ENCODE data around the gene ALG12. TPM values are rescaled to one million over a fixed set of nuclear protein-coding genes. Genes with fewer than 3 reads are reported as not detected.

ALG12 gene
- total and polyA plus RNA-seq, 2 of the 13 experiments (the other 11 are each of a cell fraction or from before 2014, with no cell fraction given) = 7.8 to 15.8 TPM

DNA sequence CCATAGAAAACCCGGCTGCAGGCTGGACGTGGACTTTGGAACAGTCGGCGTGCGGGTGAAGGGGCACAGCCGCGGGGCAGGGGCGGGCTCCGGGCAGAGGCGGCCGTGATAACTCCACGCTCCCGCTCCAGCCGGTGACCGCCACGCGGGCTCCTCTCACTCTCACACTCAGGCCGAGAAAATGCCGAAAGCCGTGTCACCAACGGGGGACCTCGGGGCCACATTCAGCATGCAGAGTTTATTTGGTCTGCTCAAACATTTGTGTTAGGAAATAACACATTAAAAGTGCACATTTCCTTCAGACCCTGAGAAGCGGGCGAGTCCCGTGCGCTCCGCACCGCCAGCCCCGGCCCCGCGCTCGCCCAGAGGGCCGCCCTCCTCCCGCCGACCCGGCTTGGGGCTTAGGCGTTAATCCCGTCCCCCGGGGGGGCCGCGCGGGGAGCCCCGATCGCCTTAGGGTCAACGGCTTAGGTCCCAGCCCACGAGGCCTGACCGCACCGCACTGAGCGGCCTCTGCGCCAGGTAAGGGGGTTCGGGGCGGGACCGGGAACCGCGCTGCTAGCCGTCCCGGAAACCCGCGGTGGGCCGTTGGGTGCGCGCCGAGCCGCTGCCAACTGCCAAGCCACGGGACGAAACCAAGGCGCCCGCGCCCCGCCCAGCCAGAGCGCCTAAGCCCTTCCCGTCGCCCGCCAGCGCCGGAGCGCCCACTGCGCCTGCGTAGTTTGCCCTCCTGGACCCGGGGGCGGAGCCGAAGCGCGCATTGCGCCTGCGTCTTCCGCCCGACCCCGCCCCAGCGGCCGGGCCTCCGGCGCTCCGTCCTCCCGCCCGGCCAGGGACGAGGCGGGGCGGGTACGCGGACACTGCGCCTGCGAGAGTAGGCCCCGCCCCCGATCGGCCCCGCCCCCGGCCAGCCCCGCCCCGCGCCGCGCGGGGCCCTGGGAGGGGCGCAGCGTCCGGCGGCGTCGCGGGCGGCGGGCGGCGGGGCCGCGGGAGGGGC, 65.0 kb downstream of the ALG12 start, which contains the start of gene ZBED4 (continued):
- TF ChIP-seq, protein P1, sequence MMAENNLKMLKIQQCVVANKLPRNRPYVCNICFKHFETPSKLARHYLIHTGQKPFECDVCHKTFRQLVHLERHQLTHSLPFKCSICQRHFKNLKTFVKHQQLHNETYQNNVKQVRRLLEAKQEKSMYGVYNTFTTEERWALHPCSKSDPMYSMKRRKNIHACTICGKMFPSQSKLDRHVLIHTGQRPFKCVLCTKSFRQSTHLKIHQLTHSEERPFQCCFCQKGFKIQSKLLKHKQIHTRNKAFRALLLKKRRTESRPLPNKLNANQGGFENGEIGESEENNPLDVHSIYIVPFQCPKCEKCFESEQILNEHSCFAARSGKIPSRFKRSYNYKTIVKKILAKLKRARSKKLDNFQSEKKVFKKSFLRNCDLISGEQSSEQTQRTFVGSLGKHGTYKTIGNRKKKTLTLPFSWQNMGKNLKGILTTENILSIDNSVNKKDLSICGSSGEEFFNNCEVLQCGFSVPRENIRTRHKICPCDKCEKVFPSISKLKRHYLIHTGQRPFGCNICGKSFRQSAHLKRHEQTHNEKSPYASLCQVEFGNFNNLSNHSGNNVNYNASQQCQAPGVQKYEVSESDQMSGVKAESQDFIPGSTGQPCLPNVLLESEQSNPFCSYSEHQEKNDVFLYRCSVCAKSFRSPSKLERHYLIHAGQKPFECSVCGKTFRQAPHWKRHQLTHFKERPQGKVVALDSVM (CRISPR knock-in tag; IDR thresholded peaks at IDR 0.05) = no peak
- TF ChIP-seq SATB2 (CRISPR knock-in tag; IDR thresholded peaks at IDR 0.05) (no peak), ETV5 (CRISPR knock-in tag; IDR thresholded peaks at IDR 0.05; ENCODE audit: borderline replicate concordance) (peak; percentile 51), RORA (CRISPR knock-in tag; IDR thresholded peaks at IDR 0.05) (no peak; the same call in 1 of the 2 replicates), ZNF879 (CRISPR knock-in tag; IDR thresholded peaks at IDR 0.05) (0 out of 2 replicates have a peak, but pooled peaks have one; percentile 86), HMGA1 (CRISPR knock-in tag; conservative IDR thresholded peaks at IDR 0.05) (no peak), TFAP4 (IDR thresholded peaks at IDR 0.05; ENCODE audit: borderline replicate concordance, low read depth) (no peak), TBX2 (CRISPR knock-in tag; IDR thresholded peaks at IDR 0.05; ENCODE audit: borderline replicate concordance) (peak; percentile 84; the same call in 1 of the 2 replicates), DR1 (CRISPR knock-in tag; IDR thresholded peaks at IDR 0.05) (peak; percentile 16; the same call in 1 of the 2 replicates), MBD4 (IDR thresholded peaks at IDR 0.05; ENCODE audit: borderline replicate concordance, low read length) (no peak), ZZZ3 (CRISPR knock-in tag; IDR thresholded peaks at IDR 0.05; ENCODE audit: borderline replicate concordance) (no peak), ATF2 (CRISPR knock-in tag; IDR thresholded peaks at IDR 0.05) (no peak), ZNF326 (CRISPR knock-in tag; IDR thresholded peaks at IDR 0.05; ENCODE audit: borderline replicate concordance) (no peak), ZNF451 (CRISPR knock-in tag; IDR thresholded peaks at IDR 0.05) (peak; percentile 70; the same call in 1 of the 2 replicates), KAT7 (CRISPR knock-in tag; IDR thresholded peaks at IDR 0.05; ENCODE audit: borderline replicate concordance) (no peak; the same call in 1 of the 2 replicates), SRF (IDR thresholded peaks at IDR 0.05; ENCODE audit: low read depth, low read length) (no peak), NKX3-1 (CRISPR knock-in tag; IDR thresholded peaks at IDR 0.05) (no peak), ZNF800 (CRISPR knock-in tag; IDR thresholded peaks at IDR 0.05) (peak; percentile 88), ZNF446 (CRISPR knock-in tag; IDR thresholded peaks at IDR 0.05) (peak; percentile 85), MEIS2 (CRISPR knock-in tag; IDR thresholded peaks at IDR 0.05) (no peak; the same call in 1 of the 2 replicates), KMT2A (CRISPR knock-in tag; IDR thresholded peaks at IDR 0.05) (0 out of 2 replicates have a peak, but pooled peaks have one; percentile 19)
- TF ChIP-seq, protein P2, sequence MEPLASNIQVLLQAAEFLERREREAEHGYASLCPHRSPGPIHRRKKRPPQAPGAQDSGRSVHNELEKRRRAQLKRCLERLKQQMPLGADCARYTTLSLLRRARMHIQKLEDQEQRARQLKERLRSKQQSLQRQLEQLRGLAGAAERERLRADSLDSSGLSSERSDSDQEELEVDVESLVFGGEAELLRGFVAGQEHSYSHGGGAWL (CRISPR knock-in tag; IDR thresholded peaks at IDR 0.05) = peak; percentile 78
